Transverse colon (tissue), 4 donors: ENCODE measurements around the gene SPRY2. TPM values are rescaled to one million over a fixed set of nuclear protein-coding genes. Genes with fewer than 3 reads are reported as not detected.

ENCODE experiments used
- DNase-seq: peaks from one replicate; pipeline ENCODE4 v3.0.0-alpha.2; 2019
- H3K27ac ChIP-seq, 4 donors: fragments of 200-600 bp; sonication (generic); 2 replicates each; pipeline ENCODE4 v1.5.1; 2016 to 2018; ENCODE audit warnings: inconsistent platforms in 4 of 4
- H3K27me3 ChIP-seq: fragments of 200-600 bp; sonication (generic); 2 replicates; pipeline ENCODE4 v1.5.1; 2017; ENCODE audit warnings: inconsistent platforms
- H3K36me3 ChIP-seq, 4 donors: fragments of 200-600 bp; sonication (generic); 2 replicates each; pipeline ENCODE4 v1.5.1; 2017 to 2019; ENCODE audit warnings: inconsistent platforms in 4 of 4
- H3K4me1 ChIP-seq, 4 donors: fragments of 200-600 bp; sonication (generic); 2 replicates each; pipeline ENCODE4 v1.5.1; 2017 to 2020; ENCODE audit warnings: inconsistent platforms in 4 of 4
- H3K4me3 ChIP-seq, 4 donors: fragments of 200-600 bp; sonication (generic); 1 replicate in 1 of 4; 2 replicates in 3 of 4; pipeline versions ENCODE4 v1.5.1 to v1.6.1; 2017 to 2019; ENCODE audit warnings: inconsistent platforms in 4 of 4
- H3K9me3 ChIP-seq, 2 donors: fragments of 200-600 bp; sonication (generic); 2 replicates each; pipeline ENCODE4 v1.5.1; 2017 to 2019; ENCODE audit warnings: inconsistent platforms in 2 of 2
- EP300 ChIP-seq: sonication (generic); formaldehyde crosslinking; IDR thresholded peaks from one replicate; pipeline ENCODE4 v1.6.1; 2017; ENCODE audit warnings: antibody characterized with exemption, low read depth
- POLR2A ChIP-seq: fragments of 450-650 bp; IDR thresholded peaks from one replicate; pipeline ENCODE4 v1.6.1; 2016; ENCODE audit warnings: antibody characterized with exemption, mild to moderate bottlenecking, moderate library complexity
- POLR2AphosphoS5 ChIP-seq, 3 donors: sonication (generic); formaldehyde crosslinking; IDR thresholded peaks; one replicate each; pipeline ENCODE4 v1.6.1; 2016; ENCODE audit warnings: antibody characterized with exemption in 3 of 3
- WGBS, 2 donors: methylation state at CpG; one replicate each; pipeline ENCODE4 v1.1.5; 2018; ENCODE audit warnings: low coverage in 1 of 2; 5-methylcytosine and 5-hydroxymethylcytosine counted together
- in situ Hi-C, 4 donors: fragments of 200-750 bp; cut with MboI; loops; one replicate each; pipeline versions ENCODE4 v1.15.0 to v1.15.1; 2017; ENCODE audit warnings: low sequenced_read_pairs in 3 of 4, low pct_ligation_motif_present in 1 of 4, low pct_unique_long_range_greater_than_20kb in 1 of 4
- intact Hi-C: fragments of 100-400 bp; cut with DNase I; formaldehyde crosslinking; loops from one replicate; pipeline ENCODE4 v1.15.1; 2023; ENCODE audit warnings: low total_unique reads
- total RNA-seq, 4 donors: library from RNA; depleted of rRNA; stranded (reverse); fragments of >200 nt; gene quantifications; one replicate each; pipeline ENCODE4 v1.1.0, GENCODE V29; 2016
- TF ChIP-seq, protein P1 (sequence below), 5 experiments: fragments of 200-600 bp in 3 of 5; fragments of 450-650 bp in 2 of 5; sonication (generic) in 3 of 5; IDR thresholded peaks; 1 replicate in 2 of 5; 2 replicates in 3 of 5; pipeline ENCODE4 v1.5.1; 2016 to 2017; ENCODE audit warnings: antibody characterized with exemption in 5 of 5, inconsistent platforms in 3 of 5, mild to moderate bottlenecking in 2 of 5, moderate library complexity in 1 of 5

Gene SPRY2
- total RNA-seq, 4 donors from 2014 or later = 21.1 to 52.1 (median 36.6) TPM

DNA sequence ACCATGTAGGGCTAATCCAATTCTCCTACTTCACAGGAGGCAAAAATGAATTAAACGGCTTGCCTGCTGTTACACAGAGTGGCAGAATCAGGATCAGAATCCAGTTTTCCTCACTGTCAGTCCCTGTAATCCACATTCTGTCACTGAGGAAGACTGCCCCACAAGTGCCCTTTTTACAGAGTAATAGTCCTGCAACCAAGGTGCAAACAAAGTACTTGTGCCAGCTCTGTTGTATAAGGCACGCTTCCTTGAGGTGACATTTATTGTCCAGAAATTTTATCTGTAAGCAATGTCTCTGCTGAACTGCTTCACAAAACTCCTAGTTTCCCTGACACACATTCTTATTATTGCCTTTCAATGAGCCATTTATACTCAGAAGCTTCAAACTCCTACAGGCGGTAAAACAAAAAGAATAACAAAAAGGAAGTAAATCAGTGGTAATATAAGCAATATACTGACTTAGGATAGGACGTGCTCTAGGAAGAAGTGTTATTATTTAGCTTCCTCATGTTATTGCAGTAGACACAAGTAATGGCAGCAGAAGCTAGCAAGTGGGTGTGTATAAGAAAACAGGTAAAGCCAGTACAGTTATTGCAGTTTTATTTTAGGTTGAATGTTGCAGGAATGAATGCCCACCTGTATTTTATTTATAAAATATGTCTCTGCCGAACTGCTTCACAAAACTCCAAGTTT lies 28.8 kb downstream of the SPRY2 start:
- no peak for TF ChIP-seq POLR2A
- no peak for TF ChIP-seq POLR2AphosphoS5 (IDR thresholded peaks at IDR 0.05)
- no peak for DNase-seq
- peaks cover 0 to 25% (median 0%) of the 10 kb centered on the region in 4 donors for H3K4me1 ChIP-seq
- no peaks in the 10 kb centered on the region for H3K36me3 ChIP-seq
- H3K27me3 ChIP-seq = no peaks in the 10 kb centered on the region
- WGBS, 2 donors = 51 to 61% methylated on average over 5 of the region's 5 CpGs
- H3K27ac ChIP-seq = peak overlapping the region in 1 of 4 donors; percentile 38
- in situ Hi-C loops = no loop called here
- intact Hi-C loops = no loop called here
- no peak overlapping the region for H3K4me3 ChIP-seq
- no peaks in the 10 kb centered on the region for H3K9me3 ChIP-seq

DNA sequence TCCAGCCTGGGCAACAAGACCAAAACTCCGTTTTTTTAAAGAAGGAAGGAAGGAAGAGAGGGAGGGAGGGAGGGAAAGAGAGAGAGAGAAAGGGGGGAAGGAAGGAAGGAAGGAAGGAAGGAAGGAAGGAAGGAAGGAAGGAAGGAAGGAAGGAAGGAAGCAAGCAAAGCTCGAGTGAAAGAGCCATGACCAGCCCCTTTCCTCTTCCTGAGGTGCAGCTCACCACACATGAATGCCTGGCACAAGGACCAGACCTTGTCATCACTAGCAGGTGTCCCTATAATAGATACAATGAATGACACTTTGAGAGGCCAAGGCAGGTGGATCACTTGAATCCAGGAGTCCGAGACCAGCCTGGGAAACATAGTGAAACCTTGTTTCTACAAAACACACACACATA lies 31.0 kb downstream of the SPRY2 start:
- Histone ChIP-seq H3K27me3 (no peaks in the 10 kb centered on the region), H3K27ac (no peak overlapping the region), H3K4me1 (peaks cover 0 to 39% (median 1%) of the 10 kb centered on the region in 4 donors), H3K36me3 (no peaks in the 10 kb centered on the region), H3K4me3 (no peak overlapping the region), H3K9me3 (no peaks in the 10 kb centered on the region)
- intact Hi-C loops (no loop called here), in situ Hi-C loops (no loop called here)
- WGBS, 2 donors = 84% methylated on average over 3 of the region's 3 CpGs; no CpG with 5 or more reads in 1 of the 2 donors
- no peak for TF ChIP-seq POLR2AphosphoS5 (IDR thresholded peaks at IDR 0.05)
- no peak for TF ChIP-seq EP300
- TF ChIP-seq, protein P1, sequence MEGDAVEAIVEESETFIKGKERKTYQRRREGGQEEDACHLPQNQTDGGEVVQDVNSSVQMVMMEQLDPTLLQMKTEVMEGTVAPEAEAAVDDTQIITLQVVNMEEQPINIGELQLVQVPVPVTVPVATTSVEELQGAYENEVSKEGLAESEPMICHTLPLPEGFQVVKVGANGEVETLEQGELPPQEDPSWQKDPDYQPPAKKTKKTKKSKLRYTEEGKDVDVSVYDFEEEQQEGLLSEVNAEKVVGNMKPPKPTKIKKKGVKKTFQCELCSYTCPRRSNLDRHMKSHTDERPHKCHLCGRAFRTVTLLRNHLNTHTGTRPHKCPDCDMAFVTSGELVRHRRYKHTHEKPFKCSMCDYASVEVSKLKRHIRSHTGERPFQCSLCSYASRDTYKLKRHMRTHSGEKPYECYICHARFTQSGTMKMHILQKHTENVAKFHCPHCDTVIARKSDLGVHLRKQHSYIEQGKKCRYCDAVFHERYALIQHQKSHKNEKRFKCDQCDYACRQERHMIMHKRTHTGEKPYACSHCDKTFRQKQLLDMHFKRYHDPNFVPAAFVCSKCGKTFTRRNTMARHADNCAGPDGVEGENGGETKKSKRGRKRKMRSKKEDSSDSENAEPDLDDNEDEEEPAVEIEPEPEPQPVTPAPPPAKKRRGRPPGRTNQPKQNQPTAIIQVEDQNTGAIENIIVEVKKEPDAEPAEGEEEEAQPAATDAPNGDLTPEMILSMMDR (IDR thresholded peaks at IDR 0.05) = no peak
- no peak for TF ChIP-seq POLR2A
- no peak for DNase-seq

DNA sequence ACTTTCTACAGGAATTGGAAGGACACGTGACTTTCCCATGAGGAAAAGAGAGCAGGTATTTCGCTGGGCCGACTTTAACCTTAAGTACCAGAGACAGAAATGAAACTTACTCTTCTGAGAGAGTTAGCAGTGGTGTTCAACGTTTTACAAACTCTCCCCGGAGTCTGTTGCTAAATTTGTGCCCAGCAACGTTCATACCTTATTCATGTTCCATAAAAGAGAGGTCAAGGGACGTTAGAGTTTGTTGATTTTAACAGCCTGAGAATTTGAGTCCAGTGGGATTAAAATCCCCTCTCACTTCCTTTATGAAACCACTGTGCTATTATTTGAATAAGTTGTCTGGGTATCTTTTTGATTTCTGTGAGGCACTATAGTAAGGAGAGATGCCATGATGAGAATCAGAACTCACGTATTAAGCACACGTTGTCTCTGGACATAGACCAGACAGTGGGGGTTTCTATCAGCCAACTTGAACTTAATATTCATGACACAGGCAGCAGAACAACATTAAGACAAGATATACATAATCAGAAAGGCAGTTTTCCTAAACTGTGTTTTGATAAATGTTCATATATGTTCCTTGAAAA lies 33.4 kb downstream of the SPRY2 start:
- Histone ChIP-seq H3K27ac (no peak overlapping the region), H3K9me3 (no peaks in the 10 kb centered on the region), H3K36me3 (no peaks in the 10 kb centered on the region), H3K27me3 (no peaks in the 10 kb centered on the region), H3K4me3 (no peak overlapping the region), H3K4me1 (peaks cover 0 to 29% (median 1%) of the 10 kb centered on the region in 4 donors)
- TF ChIP-seq EP300 = no peak
- no peak for TF ChIP-seq POLR2A
- TF ChIP-seq POLR2AphosphoS5 (IDR thresholded peaks at IDR 0.05) = no peak
- TF ChIP-seq, protein P1 (IDR thresholded peaks at IDR 0.05) = no peak
- intact Hi-C loops = no loop called here
- in situ Hi-C loops = no loop called here
- WGBS, 2 donors = 52% methylated on average over 9 of the region's 9 CpGs
- no peak for DNase-seq

DNA sequence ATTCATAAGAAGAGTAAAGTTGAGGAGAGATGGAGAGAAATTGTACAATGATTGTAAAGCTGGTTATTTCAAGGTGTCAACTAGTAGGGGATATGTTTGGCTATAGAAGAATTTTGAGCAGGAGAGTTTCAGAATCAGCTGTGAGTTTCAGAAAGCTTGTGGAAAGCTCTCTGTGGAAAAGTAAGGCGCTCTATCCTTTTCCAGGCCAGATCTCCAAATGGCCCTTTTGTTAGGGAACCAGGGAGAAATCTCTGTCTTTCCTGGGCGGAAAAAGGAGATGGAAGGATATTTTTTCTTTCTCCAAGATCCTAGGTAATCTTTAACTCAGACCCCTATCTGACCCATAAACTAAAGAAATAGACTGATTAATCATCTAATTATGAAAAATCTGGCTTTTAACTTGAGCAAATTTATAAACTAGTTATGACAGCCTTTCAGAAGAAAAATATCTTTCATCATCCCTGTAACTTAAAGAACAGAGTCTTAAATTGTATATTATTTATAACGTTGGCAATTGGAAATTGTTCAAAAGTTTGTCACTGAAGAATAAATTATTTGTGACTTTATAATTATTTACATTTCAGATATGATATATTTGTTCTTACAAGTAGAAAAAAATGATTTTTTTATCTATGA lies 34.5 kb downstream of the SPRY2 start:
- no peak for TF ChIP-seq POLR2AphosphoS5 (IDR thresholded peaks at IDR 0.05)
- TF ChIP-seq, protein P1 (IDR thresholded peaks at IDR 0.05) = no peak
- TF ChIP-seq POLR2A = no peak
- no peak for TF ChIP-seq EP300
- WGBS, 2 donors = 72 to 78% methylated on average over 3 of the region's 3 CpGs
- Histone ChIP-seq H3K27me3 (no peaks in the 10 kb centered on the region), H3K27ac (peak overlapping the region in 1 of 4 donors; percentile 9), H3K36me3 (no peaks in the 10 kb centered on the region), H3K4me3 (no peak overlapping the region), H3K4me1 (peaks cover 0 to 19% (median 1%) of the 10 kb centered on the region in 4 donors), H3K9me3 (no peaks in the 10 kb centered on the region)
- intact Hi-C loops (no loop called here), in situ Hi-C loops (no loop called here)
- no peak for DNase-seq
